NCI-H1092 (cell line): ENCODE data around the gene SDC3.
"Not testable (repeated sequence)": the region's sequence is repeated elsewhere in the genome, so short reads cannot be mapped to it uniquely, and the experiment has no call there.

Source experiments
- DNase-seq: peaks from one replicate; lab custom pipeline; 2025; lab: John Stamatoyannopoulos, UW

Gene SDC3

DNA sequence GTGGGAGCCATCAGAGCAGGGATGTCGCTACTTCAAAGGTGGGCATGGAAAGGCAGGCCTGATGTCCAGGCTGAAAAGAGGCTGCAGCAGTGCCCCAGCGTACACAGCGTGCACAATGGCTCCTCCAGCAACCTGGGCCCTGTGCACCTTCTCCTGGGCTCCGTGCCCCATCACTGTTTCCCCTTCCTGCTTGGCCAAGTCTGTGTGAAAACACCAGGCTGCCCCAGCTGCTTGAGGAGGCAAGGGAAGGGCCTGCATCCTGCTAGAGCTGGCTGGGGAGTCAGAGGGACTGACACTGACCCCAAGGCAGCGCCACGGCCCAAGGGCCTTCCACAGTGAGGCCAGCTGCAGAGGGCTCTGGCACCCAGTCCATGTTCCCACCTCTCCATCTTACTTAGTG lies 33.4 kb downstream of the SDC3 start:
- no peak for DNase-seq

DNA sequence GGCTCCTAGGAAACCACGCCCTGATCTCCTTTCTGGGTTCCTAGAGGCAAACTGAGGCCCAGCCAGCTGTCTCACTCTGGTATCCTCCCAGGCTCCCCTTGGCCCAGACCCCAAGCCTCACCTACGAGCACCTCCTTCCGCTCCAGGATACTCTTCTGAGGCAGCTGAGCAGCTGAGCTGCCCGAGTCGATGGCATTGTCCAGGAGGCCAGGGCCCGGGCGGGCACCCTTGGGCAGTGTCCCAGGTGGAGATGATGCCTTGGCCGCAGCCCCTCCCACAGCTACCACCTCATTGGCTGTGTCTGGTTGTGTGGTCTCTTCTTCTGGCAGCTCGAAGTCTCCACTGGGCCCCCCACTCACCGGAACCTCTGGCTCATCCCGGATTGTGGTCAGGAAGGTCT lies 34.4 kb downstream of the SDC3 start:
- DNase-seq = no peak

DNA sequence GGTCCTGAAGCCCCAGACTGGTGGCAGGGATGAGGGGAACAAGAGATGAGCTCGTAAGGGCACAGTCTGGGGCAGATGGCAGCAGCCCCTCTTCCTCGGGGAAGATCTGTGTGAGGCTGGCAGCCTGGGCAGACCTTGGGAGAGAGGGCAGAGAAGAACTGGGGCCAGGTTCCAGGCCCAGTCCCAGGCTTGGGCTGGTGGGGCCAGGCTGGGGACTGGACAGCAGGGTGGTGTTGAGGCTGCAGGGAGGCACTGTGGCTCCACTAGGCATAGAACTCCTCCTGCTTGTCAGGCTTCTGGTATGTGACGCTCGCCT lies 35.7 kb downstream of the SDC3 start:
- DNase-seq = no peak

DNA sequence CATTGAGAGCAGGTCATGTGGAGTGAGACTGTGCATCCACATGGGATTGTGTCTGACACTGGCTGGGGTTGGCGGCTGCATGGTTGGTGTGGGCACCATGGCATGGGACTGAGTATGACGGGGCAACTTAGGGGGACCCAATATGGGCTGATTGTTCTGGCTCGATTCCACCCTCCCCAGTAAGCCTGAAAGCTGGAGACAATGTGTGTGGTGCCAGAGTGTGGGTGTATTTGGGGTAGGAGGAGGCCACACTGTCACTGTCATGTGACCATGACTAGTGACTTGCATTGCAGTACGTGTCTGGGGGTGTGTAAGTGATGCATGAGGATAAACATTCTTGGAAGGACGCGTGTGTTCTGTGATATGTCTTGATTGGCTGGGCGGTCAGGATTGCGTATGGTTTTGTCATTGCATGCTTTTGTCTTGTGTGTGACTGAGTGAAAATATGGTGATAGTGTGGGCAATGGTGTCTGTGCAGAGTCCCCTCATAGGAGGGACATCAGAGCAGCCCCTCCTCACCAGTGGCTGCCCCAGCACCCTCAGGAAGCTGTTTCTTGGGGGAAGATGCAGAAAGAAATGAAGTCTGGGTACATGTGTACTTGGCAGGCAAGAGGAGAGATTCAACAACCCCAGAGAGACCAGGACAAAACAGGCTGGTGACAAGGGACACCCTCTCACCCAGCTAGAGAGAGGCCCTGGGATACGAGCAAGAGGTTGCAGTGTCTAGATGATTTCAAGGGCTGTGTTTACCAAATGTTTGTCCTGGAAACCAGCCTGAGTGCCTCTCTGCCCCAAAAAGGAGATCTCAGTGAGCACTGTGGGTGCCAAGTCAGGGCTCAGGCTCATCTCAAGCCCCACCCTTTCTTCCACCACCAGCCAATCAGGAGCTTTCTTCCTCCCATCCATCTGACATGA lies 36.3 kb downstream of the SDC3 start:
- DNase-seq = no peak

DNA sequence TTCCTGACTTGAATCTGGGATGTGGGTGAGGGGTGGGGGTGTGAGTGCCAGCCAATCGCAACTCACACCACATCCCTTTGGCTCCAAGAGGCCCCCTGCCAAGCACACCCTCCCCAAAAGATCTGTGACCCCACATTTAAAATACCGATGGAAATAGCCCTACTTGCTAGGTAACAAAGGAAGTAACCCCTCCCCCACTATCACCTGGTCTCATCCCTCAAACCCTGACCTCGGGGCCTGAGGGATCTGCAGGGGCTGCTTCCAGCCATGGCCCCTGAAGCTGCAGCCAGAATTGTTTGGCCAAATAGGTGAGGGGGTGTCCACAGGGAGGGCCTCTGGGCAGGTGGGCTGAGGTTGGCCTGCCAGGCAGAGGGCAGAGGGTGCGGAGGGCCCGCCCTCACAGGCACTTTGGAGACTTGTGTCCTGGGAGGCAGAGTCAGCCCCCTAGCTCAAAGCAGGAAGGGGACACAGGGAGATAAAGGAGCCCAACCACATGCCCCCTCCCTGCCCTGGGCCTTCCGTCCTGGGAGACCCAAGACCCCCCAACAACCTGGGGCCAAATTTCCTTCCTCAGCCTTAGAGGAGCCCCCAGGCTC lies 37.2 kb downstream of the SDC3 start:
- DNase-seq = no peak

DNA sequence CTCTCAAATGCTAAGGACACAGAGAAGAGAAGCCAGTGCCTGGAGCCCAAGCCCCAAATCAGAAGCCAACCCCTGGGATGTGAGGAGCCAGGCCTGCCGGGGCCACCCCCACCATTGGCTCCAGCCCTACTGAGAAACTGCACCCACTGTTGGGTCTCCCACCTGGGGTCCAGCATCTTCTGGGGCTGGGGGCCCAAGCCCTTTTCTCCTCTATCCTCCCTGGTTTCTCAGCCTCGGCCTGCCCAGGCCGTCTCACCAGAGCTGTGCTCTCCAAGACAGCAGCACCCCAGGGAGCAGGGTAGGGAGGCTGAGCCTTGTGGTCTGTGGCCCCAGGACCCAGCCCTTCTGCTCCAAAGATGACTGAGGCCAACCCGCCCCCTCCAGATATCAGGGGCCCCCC lies 37.9 kb downstream of the SDC3 start:
- DNase-seq = no peak

DNA sequence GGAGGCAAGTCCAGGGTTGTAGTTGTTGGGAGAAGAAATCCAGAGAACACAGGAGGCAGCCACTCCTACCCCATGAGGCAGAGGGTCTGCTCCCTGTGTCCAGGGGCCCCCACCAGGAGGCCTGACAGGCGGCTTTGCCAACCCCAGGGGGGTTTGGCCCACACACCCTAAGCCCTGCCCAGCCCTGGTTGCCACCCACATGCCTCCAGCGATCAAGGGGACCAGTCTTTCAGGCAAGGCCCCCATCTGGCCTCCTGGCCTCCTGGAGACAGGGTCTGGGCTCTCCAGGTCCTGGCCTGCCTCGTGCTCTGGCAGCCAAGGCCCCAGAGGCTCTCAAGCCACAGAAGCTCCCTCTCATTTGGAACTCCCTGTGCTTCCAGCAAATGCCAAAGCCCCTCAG lies 38.5 kb downstream of the SDC3 start:
- DNase-seq = no peak

DNA sequence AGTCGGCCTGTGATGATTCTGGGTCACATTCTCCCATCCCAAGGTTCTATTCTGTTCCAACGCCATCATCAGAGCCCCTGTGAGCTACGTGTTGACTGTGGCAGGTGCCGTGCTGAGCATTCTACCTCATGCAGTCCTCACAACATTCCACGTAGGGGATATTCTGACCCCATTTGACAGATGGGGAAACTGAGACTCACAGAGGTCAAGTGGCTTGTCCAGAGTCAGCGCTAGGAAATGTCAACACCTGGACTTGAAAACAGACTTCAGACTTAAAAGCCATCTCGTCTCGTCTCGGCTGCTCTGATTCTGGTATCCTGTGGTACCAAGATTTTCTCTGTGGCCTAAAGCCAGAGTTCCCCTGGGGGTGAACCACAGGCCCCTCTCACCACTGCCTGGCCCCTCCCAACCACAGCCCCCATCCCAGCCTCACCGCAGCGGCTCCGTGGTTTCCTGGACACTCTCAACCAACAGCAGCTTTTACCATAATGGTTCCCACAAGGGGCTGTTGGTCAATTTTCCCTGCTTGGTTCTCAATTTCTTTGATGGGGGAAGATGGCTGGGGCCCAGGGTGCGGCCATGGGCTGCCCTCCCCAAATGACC lies 39.6 kb downstream of the SDC3 start:
- no peak for DNase-seq

DNA sequence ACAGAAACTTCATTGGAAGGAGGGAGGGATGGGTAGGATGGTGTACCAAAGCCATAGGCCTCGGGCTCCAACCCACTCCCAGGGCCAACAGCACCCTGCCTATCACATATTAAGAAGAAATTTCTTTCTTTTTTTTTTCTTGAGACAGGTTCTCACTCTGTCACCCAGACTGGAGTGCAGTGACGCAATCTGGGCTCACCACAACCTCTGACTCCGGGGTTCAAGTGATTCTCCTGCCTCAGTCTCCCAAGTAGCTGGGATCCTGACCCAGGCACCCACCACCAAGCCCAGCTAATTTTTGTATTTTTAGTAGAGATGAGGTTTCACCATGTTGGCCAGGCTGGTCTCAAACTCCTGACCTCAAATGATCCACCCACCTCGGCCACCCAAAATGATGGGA lies 40.5 kb downstream of the SDC3 start:
- DNase-seq = not testable (repeated sequence)

DNA sequence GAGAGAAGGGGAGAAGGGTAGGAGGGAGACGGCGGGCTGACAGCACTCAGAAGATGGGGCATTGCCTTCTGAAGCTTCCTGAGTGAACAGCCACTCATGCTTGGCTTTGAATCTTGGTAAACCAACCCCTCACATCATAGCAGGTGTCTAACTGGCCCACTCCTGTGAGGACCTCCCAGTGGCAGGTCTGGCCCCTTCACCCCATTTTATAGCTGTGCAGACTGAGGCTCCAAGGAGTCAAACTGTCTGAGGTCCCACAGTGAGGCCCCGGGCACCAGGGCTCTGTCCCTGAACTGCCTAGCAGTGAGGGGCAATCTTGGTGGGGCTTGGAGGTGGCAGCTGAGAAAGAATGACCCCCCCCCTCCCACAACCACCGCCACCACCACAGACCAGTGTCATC lies 41.0 kb downstream of the SDC3 start:
- no peak for DNase-seq

DNA sequence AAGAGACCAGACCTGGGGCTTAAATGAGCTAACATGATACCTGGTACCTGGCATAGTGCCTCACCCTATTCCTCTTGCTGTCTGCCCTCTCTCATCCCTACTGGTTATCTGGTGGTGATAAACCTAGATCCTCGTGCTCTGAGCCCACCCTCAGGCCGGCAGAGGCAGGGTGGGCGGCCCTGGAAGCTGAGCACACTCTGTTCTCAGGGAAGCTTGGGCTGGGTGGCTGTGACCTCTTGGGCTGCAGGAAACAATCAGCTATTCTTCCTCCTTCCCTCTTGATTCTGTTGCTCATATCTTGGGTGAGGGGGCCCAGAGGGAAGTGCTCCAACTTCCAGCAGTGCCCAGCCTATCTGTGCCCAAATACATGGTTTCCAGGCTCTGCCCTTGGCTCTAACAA lies 42.0 kb downstream of the SDC3 start:
- no peak for DNase-seq

DNA sequence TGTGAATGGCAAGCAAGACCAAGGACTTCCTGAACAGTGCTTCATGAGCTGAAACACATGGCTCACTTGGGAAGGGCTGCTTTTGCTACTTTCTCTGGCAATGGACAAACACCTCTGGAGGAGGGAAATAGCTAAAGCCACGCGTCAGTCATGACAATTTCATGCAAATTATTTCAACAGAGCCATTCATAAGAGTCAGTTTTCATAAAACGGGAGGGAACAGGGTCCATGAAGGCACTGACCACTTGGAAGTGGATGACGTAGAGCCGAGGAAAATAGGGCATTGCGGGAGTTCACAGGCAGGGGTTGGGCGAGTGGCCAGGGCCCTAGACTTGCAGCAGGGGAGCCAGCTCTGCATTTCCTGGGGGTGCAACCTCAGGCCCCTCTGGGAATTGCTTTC lies 43.9 kb downstream of the SDC3 start:
- DNase-seq = no peak

DNA sequence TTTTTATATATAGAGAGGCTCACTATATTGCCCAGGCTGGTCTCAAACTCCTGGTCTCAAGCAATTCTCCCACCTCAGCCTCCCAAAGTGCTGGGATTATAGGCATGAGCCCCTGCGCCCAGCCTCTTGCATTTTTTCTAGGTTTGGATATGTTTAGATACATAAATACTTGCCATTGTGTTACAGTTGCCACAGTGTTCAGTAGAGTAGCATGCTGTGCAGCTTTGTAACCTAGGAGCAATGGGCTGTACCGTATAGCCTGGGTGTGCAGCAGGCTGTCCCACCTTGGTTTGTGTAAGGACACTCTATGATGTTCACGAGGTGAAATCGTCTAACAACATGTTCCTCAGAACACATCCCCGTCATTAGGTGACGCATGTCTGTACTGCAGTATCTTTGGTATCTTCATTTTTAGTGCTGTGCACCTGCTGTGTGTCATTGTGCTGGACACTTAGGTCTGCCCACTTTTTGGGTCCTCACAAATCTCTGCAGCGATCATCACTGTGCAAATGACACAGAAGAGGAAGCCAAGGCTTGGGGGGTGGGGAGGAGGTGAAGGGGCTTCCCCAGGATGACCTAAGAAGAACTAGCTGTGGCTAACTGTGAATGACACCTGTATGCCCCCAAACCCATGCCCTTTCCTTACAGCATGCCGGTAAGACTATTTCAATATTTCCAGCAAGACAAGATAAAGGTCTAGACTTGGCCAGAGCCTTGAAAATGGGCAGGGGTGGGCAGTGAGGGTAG lies 44.5 kb downstream of the SDC3 start:
- DNase-seq = no peak

DNA sequence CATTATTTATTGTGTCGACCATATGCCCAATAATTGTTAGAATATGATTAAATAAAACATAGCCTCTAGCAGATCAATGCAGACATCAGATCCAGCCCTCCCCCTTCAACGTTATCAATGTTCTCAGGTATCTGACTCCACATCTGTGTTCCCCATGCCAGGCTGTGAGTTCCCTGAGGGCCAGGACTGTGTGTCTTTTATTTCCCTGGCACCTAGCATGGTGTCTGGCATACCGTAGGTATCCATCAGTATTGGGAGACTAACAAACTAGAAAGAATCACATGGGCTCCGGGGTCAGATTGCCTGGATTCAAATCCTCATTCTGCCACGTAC lies 48.3 kb downstream of the SDC3 start:
- DNase-seq = no peak

DNA sequence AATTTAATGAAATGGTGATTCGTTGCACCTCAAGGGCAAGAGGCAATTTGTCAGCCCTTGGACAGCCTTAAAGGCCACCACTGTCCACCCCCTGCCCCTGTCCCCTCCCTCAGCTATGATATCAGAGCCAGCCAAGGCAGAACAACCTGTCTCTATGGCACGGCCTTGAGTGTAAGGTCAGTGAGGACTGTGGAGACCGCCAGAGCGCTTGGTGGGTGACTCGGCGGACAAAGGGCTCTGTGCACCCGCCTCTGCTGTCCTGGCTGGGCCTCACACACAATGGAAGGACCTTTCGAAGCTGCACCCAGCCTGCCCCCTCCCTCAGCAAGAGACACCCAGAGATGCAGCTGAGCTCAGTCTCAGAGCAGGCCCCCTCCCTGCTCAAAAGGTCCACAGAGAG lies 50.6 kb downstream of the SDC3 start:
- no peak for DNase-seq

DNA sequence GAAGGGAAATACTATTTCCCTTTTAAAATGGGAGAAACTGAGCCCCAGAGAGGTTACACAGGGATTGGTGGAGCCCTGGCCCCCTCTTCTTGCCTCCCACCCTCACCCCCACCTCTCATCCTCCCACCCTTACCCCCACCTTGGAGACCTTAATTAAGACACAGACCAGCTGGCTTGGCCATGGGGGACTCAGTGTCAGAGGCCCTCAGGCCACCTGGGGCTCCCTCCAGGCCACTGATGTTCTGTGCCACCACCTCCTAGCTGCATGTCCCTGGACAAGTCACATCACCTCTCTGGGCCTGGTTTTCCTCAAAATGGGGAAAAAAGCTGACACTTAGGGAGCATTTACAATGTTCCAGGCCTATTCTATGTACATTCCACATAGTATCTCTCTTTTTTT lies 51.5 kb downstream of the SDC3 start:
- no peak for DNase-seq

DNA sequence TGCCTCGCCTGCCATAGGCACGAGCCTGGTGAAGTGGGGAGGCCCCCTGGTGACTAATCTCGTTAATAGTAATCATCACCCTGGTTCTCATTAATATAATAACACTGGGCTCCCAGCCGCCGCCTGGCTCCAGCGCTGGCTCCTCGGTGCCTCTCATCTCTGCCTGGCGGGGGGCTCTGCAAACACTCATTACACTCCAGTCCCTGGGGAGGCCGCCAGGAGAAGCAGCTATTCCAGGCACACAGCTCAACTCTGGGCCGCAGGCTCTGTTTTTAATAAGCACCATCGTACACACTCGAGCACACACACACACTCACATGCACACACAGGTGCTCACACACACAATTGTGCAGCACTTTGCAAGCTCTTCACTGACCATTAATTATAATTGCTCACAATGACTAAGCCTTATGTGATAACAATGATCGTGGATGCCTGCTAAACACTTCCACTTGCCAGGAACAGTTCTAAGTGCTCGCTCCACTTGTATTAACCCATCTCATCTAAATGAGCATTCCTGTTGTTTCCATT lies 52.2 kb downstream of the SDC3 start:
- DNase-seq = peak; percentile 97

DNA sequence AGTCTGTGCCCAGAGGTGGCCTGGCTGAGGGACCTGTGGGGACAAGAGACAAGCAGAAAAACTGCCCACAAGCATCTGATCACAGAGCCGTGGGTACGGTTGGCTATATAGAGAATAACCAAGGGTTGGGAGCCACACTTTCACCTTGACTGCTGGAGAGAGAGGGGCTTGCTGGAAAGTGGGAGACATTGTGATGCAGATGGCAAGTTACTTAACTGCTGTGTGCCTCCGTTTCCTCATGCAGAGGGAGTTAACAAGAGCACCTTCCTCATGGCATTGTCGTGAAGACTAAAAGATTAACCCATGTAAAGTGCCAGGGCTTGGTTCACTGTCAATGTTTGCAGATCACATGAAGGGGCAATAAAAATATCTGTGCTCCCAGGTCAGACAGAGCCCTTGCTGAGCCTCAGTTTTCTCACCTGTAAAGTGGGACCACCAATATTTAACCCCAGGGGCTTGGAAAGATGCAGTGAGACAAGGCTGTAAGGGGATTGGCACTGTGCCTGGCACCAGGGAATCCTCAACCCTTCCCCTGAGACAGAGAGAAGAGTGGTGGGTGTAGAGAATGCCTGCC lies 52.8 kb downstream of the SDC3 start:
- no peak for DNase-seq

DNA sequence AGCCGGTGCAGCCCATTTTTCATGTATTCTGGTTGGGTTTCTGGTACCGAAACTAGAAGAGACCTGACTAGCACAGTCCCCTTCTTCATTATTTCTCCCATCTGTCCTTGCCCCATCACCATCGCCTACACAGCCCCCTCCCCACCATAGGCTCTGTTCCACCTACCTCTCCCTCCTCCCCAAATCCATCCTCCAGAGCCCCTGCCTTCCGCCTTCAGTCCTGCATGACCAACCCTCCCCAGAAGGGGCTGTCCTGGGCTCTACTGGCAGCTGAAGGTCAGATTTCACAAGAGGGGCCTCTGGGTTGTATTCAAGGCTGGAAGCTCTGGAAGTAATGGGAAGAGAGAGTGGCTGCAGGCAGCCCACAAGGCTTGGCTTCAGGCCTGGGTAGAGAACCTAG lies 55.2 kb downstream of the SDC3 start:
- DNase-seq = no peak

DNA sequence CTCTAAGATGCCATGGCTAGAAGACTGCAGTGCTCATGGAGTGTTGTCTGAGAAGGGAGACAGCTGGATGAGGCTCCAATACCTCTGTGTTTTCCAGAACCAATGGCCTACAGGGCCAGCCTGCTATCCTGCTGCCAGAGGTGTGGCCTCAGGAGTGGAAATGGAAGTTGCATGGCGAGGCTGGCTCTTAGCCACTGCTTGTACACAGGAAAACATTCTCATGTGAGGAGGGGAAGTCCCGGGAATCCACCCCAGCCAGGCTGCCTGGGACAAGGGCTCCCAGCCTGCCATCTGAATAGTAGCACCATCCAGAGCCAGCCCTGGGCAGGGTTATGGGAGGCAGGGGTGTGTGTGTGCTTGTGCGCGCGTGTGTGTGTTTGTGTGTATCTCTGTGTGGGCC lies 56.5 kb downstream of the SDC3 start:
- no peak for DNase-seq

DNA sequence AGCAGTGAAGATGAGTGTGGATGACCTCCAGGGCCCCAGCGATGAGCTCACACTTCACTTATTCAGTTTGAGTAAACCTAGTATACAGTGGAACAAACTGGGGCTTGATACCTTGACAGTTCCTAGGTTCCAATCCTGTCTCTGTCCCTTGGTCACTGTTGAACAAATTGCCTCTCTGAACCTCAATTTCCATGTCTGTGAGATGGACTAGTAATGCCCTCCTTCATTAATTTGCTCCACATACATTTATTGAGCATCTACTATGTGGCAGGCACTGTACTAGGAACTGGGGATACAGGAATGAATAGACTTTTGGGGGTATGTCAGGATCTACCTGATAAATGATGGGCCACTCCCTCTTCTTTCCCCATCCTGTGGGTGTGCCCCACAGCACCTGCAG lies 57.3 kb downstream of the SDC3 start:
- no peak for DNase-seq

DNA sequence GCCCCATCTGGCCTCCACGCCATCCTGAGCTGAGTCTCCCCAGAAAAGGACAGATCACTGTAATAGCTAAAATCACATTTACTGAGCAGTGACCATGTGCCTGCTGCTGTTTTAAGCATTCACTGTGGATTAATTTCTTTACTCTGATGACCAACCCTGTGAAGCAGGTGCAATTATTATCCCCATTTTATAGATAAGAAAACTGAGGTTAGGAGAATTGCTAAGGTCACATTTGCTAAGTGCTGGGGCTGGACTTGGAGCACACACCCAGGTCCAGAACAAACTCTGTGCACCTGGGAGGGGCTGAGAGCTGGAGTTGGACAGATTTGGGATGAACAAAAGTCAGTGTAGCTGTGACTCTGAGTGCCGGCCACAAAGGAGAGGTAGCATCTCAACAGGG lies 58.0 kb downstream of the SDC3 start:
- no peak for DNase-seq
